AG10803 (cell line): ENCODE results near the gene AKT1S1.

Source experiments
- DNase-seq: peaks from one replicate; pipeline ENCODE4 v3.0.0; 2010; ENCODE audit warnings: low read depth
- H3K4me3 ChIP-seq: 2 replicates; pipeline ENCODE4 v1.5.1; 2011; ENCODE audit warnings: mild to moderate bottlenecking, low read length, control low read depth
- TF ChIP-seq, protein P1 (sequence below): conservative IDR thresholded peaks from 2 replicates; pipeline ENCODE4 v1.5.1; 2011; ENCODE audit warnings: mild to moderate bottlenecking, low read length, control low read depth, inconsistent platforms

Gene AKT1S1

GRCh38 chr19:49870309-49870901 is 6.8 kb downstream of the AKT1S1 start:
- DNase-seq, result no peak
- H3K4me3 ChIP-seq, result peak overlapping the region; percentile 60
- TF ChIP-seq, protein P1, sequence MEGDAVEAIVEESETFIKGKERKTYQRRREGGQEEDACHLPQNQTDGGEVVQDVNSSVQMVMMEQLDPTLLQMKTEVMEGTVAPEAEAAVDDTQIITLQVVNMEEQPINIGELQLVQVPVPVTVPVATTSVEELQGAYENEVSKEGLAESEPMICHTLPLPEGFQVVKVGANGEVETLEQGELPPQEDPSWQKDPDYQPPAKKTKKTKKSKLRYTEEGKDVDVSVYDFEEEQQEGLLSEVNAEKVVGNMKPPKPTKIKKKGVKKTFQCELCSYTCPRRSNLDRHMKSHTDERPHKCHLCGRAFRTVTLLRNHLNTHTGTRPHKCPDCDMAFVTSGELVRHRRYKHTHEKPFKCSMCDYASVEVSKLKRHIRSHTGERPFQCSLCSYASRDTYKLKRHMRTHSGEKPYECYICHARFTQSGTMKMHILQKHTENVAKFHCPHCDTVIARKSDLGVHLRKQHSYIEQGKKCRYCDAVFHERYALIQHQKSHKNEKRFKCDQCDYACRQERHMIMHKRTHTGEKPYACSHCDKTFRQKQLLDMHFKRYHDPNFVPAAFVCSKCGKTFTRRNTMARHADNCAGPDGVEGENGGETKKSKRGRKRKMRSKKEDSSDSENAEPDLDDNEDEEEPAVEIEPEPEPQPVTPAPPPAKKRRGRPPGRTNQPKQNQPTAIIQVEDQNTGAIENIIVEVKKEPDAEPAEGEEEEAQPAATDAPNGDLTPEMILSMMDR, result no peak

- TF ChIP-seq, protein P1, result 0 out of 2 replicates have a peak, but pooled peaks have one; percentile 4
- DNase-seq, result peak; percentile 100
- H3K4me3 ChIP-seq, result peak overlapping the region; percentile 60
These were observed 7.5 kb downstream of the AKT1S1 start for GRCh38 chr19:49869484-49870308.

- TF ChIP-seq, protein P1, result no peak
- DNase-seq, result no peak
- peak overlapping the region; percentile 57 for H3K4me3 ChIP-seq
These were observed 8.1 kb downstream of the AKT1S1 start for GRCh38 chr19:49869009-49869483.

GRCh38 chr19:49866933-49867782 is 10.0 kb downstream of the AKT1S1 start, which contains the start of gene PNKP:
PNKP (minus strand) TSS chr19:49867576; CDS start chr19:49867204, 372 bp downstream.
- peak; percentile 88 for DNase-seq
- TF ChIP-seq, protein P1, result no peak
- H3K4me3 ChIP-seq, result peak within 1 kb of the TSS; percentile 85

DNA sequence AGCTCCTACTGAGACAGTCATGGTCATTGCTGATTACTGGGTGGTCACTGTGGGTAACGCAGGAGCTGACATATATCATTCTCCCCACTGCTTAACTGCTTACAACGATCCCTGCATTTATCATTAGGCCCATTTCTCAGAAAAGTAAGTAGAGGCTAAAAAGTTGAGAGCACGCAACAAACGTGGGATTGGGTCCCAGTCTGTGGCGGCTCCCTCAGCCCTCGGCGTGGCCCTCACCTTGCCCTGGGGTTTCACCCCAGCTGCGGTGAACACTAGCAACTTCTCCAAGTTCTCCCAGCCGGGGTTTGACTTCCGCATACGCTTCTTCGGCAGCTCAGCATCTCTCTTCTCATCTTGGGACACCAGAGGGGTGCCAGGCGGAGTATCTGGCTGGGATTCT is 12.3 kb downstream of the AKT1S1 start:
- H3K4me3 ChIP-seq, result no peak overlapping the region
- TF ChIP-seq, protein P1, result no peak
- no peak for DNase-seq

DNA sequence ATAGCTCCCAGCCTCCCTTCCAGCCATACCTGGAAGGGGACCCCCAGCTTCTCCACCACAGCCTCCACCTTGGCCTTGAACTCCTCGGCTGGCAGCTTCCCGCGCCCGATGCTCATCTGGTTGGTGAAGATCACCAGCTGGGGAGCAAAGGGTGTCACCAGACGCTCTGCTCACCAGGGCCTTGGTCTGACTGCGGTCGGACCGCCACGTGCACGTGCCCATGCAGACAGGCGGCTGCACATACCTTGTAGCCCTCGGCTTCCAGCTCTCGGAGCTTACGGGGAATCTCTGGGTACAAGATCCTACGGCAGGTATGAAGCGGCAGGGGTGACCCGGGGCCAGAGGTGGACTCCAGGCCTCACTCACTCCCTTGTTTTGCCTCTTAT is 13.2 kb downstream of the AKT1S1 start:
- no peak for DNase-seq
- H3K4me3 ChIP-seq, result no peak overlapping the region
- TF ChIP-seq, protein P1, result no peak
